Common myeloid progenitor, CD34-positive (primary cell): ENCODE results near the gene HTR1D.

ENCODE experiments used
- CTCF ChIA-PET: fragments of 350-600 bp; sonication (Branson Sonifier 250); formaldehyde crosslinking; loops from one replicate; lab custom pipeline; 2021; ENCODE audit warnings: antibody characterized with exemption; lab: Charles Lee
- POLR2A ChIA-PET: fragments of 350-600 bp; sonication (Branson Sonifier 250); formaldehyde crosslinking; loops from one replicate; lab custom pipeline; 2021; ENCODE audit warnings: antibody characterized with exemption; lab: Charles Lee
- DNase-seq, 3 donors: peaks; one replicate each; pipeline versions ENCODE4 v3.0.0 to v3.0.0-alpha.2; 2013
- H3K27ac ChIP-seq, 2 experiments: 1 replicate in 1 of 2; 2 replicates in 1 of 2; pipeline ENCODE4 v1.7.0; 2013; ENCODE audit warnings: inconsistent platforms in 2 of 2, low read length in 2 of 2, mild to moderate bottlenecking in 2 of 2, low read depth in 1 of 2, moderate library complexity in 1 of 2; ENCODE audit not compliant: severe bottlenecking in 2 of 2, insufficient read depth in 1 of 2, poor library complexity in 1 of 2
- H3K27me3 ChIP-seq, 5 experiments: replicated peaks in 2 of 5; 1 replicate in 3 of 5; 2 replicates in 2 of 5; pipeline versions ENCODE4 v1.6.1 to v1.7.0; 2013; ENCODE audit warnings: low read length in 4 of 5, mild to moderate bottlenecking in 2 of 5, moderate library complexity in 2 of 5, inconsistent platforms in 1 of 5; ENCODE audit not compliant: insufficient read depth in 5 of 5, control insufficient read depth in 4 of 5
- H3K36me3 ChIP-seq, 4 experiments: 1 replicate in 2 of 4; 2 replicates in 2 of 4; pipeline versions ENCODE4 v1.6.1 to v1.7.0; 2013; ENCODE audit warnings: low read length in 3 of 4, control low read depth in 1 of 4, mild to moderate bottlenecking in 1 of 4; ENCODE audit not compliant: control insufficient read depth in 4 of 4, insufficient read depth in 4 of 4
- H3K4me1 ChIP-seq, 4 experiments: 1 replicate in 3 of 4; 2 replicates in 1 of 4; pipeline versions ENCODE4 v1.6.1 to v1.7.1; 2013; ENCODE audit warnings: low read length in 3 of 4, mild to moderate bottlenecking in 3 of 4, control low read depth in 1 of 4, inconsistent platforms in 1 of 4, moderate library complexity in 1 of 4; ENCODE audit not compliant: control insufficient read depth in 4 of 4, insufficient read depth in 4 of 4; ENCODE audit errors: control extremely low read depth in 1 of 4
- H3K4me3 ChIP-seq, 7 experiments: 1 replicate in 4 of 7; 2 replicates in 3 of 7; pipeline versions ENCODE4 v1.5.1 to v1.7.0; 2013; ENCODE audit warnings: mild to moderate bottlenecking in 7 of 7, low read length in 6 of 7, moderate library complexity in 6 of 7, inconsistent platforms in 2 of 7, low read depth in 2 of 7, control low read depth in 1 of 7; ENCODE audit not compliant: insufficient read depth in 4 of 7, control insufficient read depth in 1 of 7; ENCODE audit errors: extremely low read depth in 1 of 7
- H3K9me3 ChIP-seq, 5 experiments: 1 replicate in 4 of 5; 2 replicates in 1 of 5; pipeline versions ENCODE4 v1.6.1 to v1.7.1; 2013; ENCODE audit warnings: low read length in 4 of 5, mild to moderate bottlenecking in 2 of 5, inconsistent platforms in 1 of 5, low read depth in 1 of 5, moderate library complexity in 1 of 5; ENCODE audit not compliant: control insufficient read depth in 4 of 5, insufficient read depth in 2 of 5; ENCODE audit errors: control extremely low read depth in 1 of 5
- WGBS: methylation state at CpG from one replicate; pipeline ENCODE4 v1.1.5; 2013; ENCODE audit not compliant: insufficient coverage; 5-methylcytosine and 5-hydroxymethylcytosine counted together

The HTR1D gene

DNA sequence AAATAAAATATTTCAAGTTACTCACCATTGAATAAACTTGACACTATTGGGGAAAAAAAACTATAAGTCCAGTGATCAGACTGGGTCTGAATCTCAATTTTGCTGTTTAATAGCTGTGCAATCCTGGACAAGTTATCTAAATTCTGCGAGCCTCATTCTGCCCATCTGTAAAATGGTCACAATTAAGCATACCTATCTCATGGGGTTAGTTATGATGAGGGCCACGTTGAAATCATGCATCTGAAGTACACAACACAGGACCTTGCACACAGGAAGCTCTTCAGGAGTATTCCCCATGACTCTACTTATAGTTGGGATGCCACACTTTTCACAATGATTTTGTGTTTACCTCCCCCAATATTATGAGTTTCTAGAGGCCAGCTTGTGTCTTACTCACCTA lies 3.8 kb upstream of the HTR1D start:
- DNase-seq: no peak
- Histone ChIP-seq H3K27ac (no peak overlapping the region), H3K36me3 (no peaks in the 10 kb centered on the region), H3K4me1 (peaks cover 0 to 11% (median 7%) of the 10 kb centered on the region in 4 experiments), H3K4me3 (no peak overlapping the region), H3K27me3 (peaks cover 0 to 53% (median 27%) of the 10 kb centered on the region in 5 experiments), H3K9me3 (peaks cover 0 to 2% (median 0%) of the 10 kb centered on the region in 5 experiments)
- WGBS: 84% methylated on average over 2 of the region's 2 CpGs
- ChIA-PET POLR2A (no interaction called here), CTCF (interaction anchor here (0.8 to 1.8 kb wide), 3 partner anchors 11 to 42 kb away, joined by 3 to 4 read pairs (median 3); no protein-coding TSS in a partner anchor)

- Histone ChIP-seq H3K27me3 (peaks cover 0 to 72% (median 29%) of the 10 kb centered on the region in 5 experiments), H3K36me3 (no peaks in the 10 kb centered on the region), H3K9me3 (no peaks in the 10 kb centered on the region), H3K4me3 (peak overlapping the region; percentile 29 to 69 (median 41)), H3K27ac (no peak overlapping the region), H3K4me1 (peaks cover 0 to 11% (median 7%) of the 10 kb centered on the region in 4 experiments)
- ChIA-PET POLR2A (interaction anchor here (1.1 kb wide), 1 partner anchor 94 kb away, joined by 3 read pairs; no protein-coding TSS in a partner anchor), CTCF (interaction anchor here (0.9 to 1.8 kb wide), 6 partner anchors 10 to 188 kb away, joined by 3 to 4 read pairs (median 4); no protein-coding TSS in a partner anchor)
- peak in 2 of 3 donors; percentile 39 to 40 for DNase-seq
- WGBS: under 1% methylated on average over 45 of the region's 78 CpGs
Measured at GRCh38 chr1:23216771-23217420, 406 bp downstream of the HTR1D start.

GRCh38 chr1:23215751-23216449 lies 1.4 kb downstream of the HTR1D start:
- no peak overlapping the region for H3K27ac ChIP-seq
- ChIA-PET POLR2A (interaction anchor here (1.1 kb wide), 1 partner anchor 93 kb away, joined by 3 read pairs; no protein-coding TSS in a partner anchor), CTCF (interaction anchor here (0.8 to 1.6 kb wide), 5 partner anchors 9 to 83 kb away, joined by 3 to 4 read pairs (median 4); no protein-coding TSS in a partner anchor)
- H3K27me3 ChIP-seq: peaks cover 0 to 67% (median 26%) of the 10 kb centered on the region in 5 experiments
- peaks cover 0 to 11% (median 7%) of the 10 kb centered on the region in 4 experiments for H3K4me1 ChIP-seq
- no peak overlapping the region for H3K4me3 ChIP-seq
- DNase-seq: no peak
- no peaks in the 10 kb centered on the region for H3K36me3 ChIP-seq
- 79% methylated on average over 2 of the region's 3 CpGs for WGBS
- H3K9me3 ChIP-seq: no peaks in the 10 kb centered on the region

GRCh38 chr1:23215291-23215690 lies 2.0 kb downstream of the HTR1D start:
- POLR2A ChIA-PET: no interaction called here
- Histone ChIP-seq H3K36me3 (no peaks in the 10 kb centered on the region), H3K4me1 (peaks cover 0 to 11% (median 7%) of the 10 kb centered on the region in 4 experiments), H3K27ac (no peak overlapping the region), H3K9me3 (no peaks in the 10 kb centered on the region), H3K4me3 (no peak overlapping the region), H3K27me3 (peaks cover 0 to 64% (median 24%) of the 10 kb centered on the region in 5 experiments)
- CTCF ChIA-PET: interaction anchor here (1.0 to 1.6 kb wide), 2 partner anchors 9 to 62 kb away, joined by 3 to 4 read pairs; no protein-coding TSS in a partner anchor
- 96% methylated on average over 2 of the region's 3 CpGs for WGBS
- DNase-seq: no peak

GRCh38 chr1:23214640-23215039 lies 2.7 kb downstream of the HTR1D start:
- CTCF ChIA-PET: interaction anchor here (1.6 kb wide), 1 partner anchor 14 kb away, joined by 7 read pairs; no protein-coding TSS in a partner anchor
- 95% methylated on average over 4 of the region's 4 CpGs for WGBS
- H3K36me3 ChIP-seq: no peaks in the 10 kb centered on the region
- peaks cover 0 to 59% (median 20%) of the 10 kb centered on the region in 5 experiments for H3K27me3 ChIP-seq
- POLR2A ChIA-PET: no interaction called here
- H3K27ac ChIP-seq: no peak overlapping the region
- H3K9me3 ChIP-seq: no peaks in the 10 kb centered on the region
- no peak for DNase-seq
- peaks cover 0 to 14% (median 10%) of the 10 kb centered on the region in 4 experiments for H3K4me1 ChIP-seq
- H3K4me3 ChIP-seq: no peak overlapping the region

DNA sequence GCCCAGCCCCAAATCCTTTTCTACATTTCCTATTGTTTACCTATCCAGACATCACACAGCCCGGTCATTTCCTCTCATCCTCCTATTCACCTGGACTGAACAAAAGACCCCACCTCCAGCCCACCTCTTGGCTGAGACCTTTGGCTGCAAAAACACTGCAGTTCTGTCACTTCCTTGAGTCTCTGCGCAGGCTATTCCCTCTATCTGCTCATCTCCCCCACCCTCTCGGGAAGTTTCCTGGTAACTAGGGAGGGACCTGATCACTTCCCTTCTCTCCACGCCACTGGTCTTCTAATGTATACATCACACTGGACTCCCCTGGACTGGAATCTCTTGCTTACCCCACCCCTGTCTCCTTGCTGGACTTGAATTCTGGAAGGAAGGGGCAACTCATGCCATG lies 5.3 kb downstream of the HTR1D start:
- H3K36me3 ChIP-seq: no peaks in the 10 kb centered on the region
- WGBS: 65% methylated on average over 2 of the region's 4 CpGs
- no peak overlapping the region for H3K4me3 ChIP-seq
- H3K4me1 ChIP-seq: peaks cover 0 to 8% (median 6%) of the 10 kb centered on the region in 4 experiments
- no peaks in the 10 kb centered on the region for H3K9me3 ChIP-seq
- DNase-seq: no peak
- H3K27ac ChIP-seq: no peak overlapping the region
- CTCF ChIA-PET: interaction anchor here (2.0 kb wide), 1 partner anchor 10 kb away, joined by 5 read pairs; no protein-coding TSS in a partner anchor
- H3K27me3 ChIP-seq: peaks cover 0 to 32% (median 10%) of the 10 kb centered on the region in 5 experiments
- POLR2A ChIA-PET: no interaction called here
